ENCODE measurements around the gene NME5. TPM values are rescaled to one million over a fixed set of nuclear protein-coding genes. Genes with fewer than 3 reads are reported as not detected.

Gene NME5
- total and polyA plus RNA-seq, 9 of the 15 experiments (the other 6 are each of a cell fraction or from before 2014, with no cell fraction given), result not detected

GRCh38 chr5:138093036-138093435 is 46.2 kb downstream of the NME5 start:
- in situ Hi-C loops (cut with MboI) (no loop called here), intact Hi-C loops (cut with micrococcal nuclease) (no loop called here)
- no peak for DNase-seq (ENCODE audit: extremely low read depth in 1 of 4, low spot score in 3 of 4)
- H3K27me3 ChIP-seq (ENCODE audit: control insufficient read depth in 2 of 2, insufficient read depth in 2 of 2, low read length in 2 of 2), result peaks cover 33 to 54% of the 10 kb centered on the region in 2 experiments
- no peak for FAIRE-seq
- no peak for ATAC-seq
- TF ChIP-seq TCF7L2 (IDR thresholded peaks at IDR 0.05; ENCODE audit: low read depth, low read length) (no peak), ZNF696 (CRISPR knock-in tag; conservative IDR thresholded peaks at IDR 0.05) (no peak), ZC3H4 (CRISPR knock-in tag; IDR thresholded peaks at IDR 0.05; ENCODE audit: borderline replicate concordance) (no peak), NFE2L1 (tag; IDR thresholded peaks at IDR 0.05; ENCODE audit: borderline replicate concordance, low read depth) (no peak)
- TF ChIP-seq, protein P1, sequence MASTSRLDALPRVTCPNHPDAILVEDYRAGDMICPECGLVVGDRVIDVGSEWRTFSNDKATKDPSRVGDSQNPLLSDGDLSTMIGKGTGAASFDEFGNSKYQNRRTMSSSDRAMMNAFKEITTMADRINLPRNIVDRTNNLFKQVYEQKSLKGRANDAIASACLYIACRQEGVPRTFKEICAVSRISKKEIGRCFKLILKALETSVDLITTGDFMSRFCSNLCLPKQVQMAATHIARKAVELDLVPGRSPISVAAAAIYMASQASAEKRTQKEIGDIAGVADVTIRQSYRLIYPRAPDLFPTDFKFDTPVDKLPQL (IDR thresholded peaks at IDR 0.05; ENCODE audit: extremely low read depth, insufficient read length), result no peak
- BruUV-seq (replicated peaks), result no TSS peak
- H3K4me3 ChIP-seq, result no peak overlapping the region
- no peaks in the 10 kb centered on the region for H3K9me3 ChIP-seq (replicated peaks; ENCODE audit: control insufficient read depth, insufficient read depth, low read depth, low read length)
- H4K20me1 ChIP-seq (replicated peaks; ENCODE audit: control insufficient read depth, insufficient read depth, low read length), result peaks cover 5% of the 10 kb centered on the region; the same call in 1 of the 2 replicates
- no peaks in the 10 kb centered on the region for H3K9me1 ChIP-seq (ENCODE audit: control insufficient read depth, insufficient read depth, low read length)
- no peak overlapping the region for H2AFZ ChIP-seq (ENCODE audit: low read depth, low read length)
- 0% methylated on average over 1 of the region's 1 CpG for WGBS (ENCODE audit: insufficient coverage, low coverage, missing lambda C conversion rate)
- no peaks in the 10 kb centered on the region for H3K79me2 ChIP-seq (ENCODE audit: control insufficient read depth, insufficient read depth, low read length)
- H3K4me1 ChIP-seq (replicated peaks in 1 of 2; ENCODE audit: control insufficient read depth in 2 of 2, insufficient read depth in 2 of 2, low read length in 2 of 2), result no peaks in the 10 kb centered on the region
- H3K27ac ChIP-seq (ENCODE audit: extremely low read depth, low read depth, low read length), result no peak overlapping the region
- no peaks in the 10 kb centered on the region for H3K36me3 ChIP-seq (ENCODE audit: control insufficient read depth, insufficient read depth, low read length)
- ChIA-PET CTCF (ENCODE audit: low intra/inter-chr PET ratio) (no interaction called here), POLR2A (no interaction called here)
- H3K4me2 ChIP-seq (ENCODE audit: insufficient read depth, low read length), result no peak overlapping the region
- no peak overlapping the region for H3K9ac ChIP-seq (ENCODE audit: insufficient read depth in 1 of 2, low read depth in 2 of 2, low read length in 2 of 2)

DNA sequence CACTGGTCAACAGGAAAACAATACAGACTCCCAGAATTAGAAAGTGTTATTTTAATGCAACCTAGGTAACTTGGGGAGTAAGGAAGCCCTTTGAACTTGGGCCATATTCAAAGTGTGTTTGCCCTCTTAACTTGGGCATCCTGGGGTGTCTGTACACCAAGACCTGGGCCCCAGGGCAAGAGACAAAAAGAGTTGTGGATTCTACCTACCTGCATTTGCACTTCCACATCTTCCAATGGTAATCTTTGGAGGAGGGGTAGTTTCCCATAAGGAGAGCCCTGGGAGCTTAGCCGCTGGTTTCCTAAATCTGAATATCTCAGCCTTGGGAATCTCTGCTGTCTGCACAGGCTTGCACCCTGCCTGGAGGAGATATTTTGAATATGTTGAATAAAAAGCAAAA is 46.9 kb downstream of the NME5 start:
- peaks cover 5% of the 10 kb centered on the region; the same call in 1 of the 2 replicates for H4K20me1 ChIP-seq (replicated peaks; ENCODE audit: control insufficient read depth, insufficient read depth, low read length)
- H3K9me1 ChIP-seq (ENCODE audit: control insufficient read depth, insufficient read depth, low read length), result no peaks in the 10 kb centered on the region
- H3K27ac ChIP-seq (ENCODE audit: extremely low read depth, low read depth, low read length), result no peak overlapping the region
- WGBS (ENCODE audit: insufficient coverage, low coverage, missing lambda C conversion rate), result 0% methylated on average over 1 of the region's 1 CpG
- DNase-seq (ENCODE audit: extremely low read depth in 1 of 4, low spot score in 3 of 4) (no peak), FAIRE-seq (no peak), ATAC-seq (no peak)
- no TSS peak for BruUV-seq (replicated peaks)
- TF ChIP-seq SMARCA4 (IDR thresholded peaks at IDR 0.05), result no peak
- no peak for TF ChIP-seq RNF219 (CRISPR knock-in tag; IDR thresholded peaks at IDR 0.05)
- TF ChIP-seq RFX5 (IDR thresholded peaks at IDR 0.05; ENCODE audit: low read depth, low read length), result no peak
- TF ChIP-seq SPI1 (IDR thresholded peaks at IDR 0.05; ENCODE audit: borderline replicate concordance, low read depth, low read length), result no peak
- intact Hi-C loops (cut with micrococcal nuclease), result no loop called here
- no peaks in the 10 kb centered on the region for H3K4me1 ChIP-seq (replicated peaks in 1 of 2; ENCODE audit: control insufficient read depth in 2 of 2, insufficient read depth in 2 of 2, low read length in 2 of 2)
- ChIA-PET CTCF (ENCODE audit: low intra/inter-chr PET ratio) (no interaction called here), POLR2A (no interaction called here)
- no peaks in the 10 kb centered on the region for H3K79me2 ChIP-seq (ENCODE audit: control insufficient read depth, insufficient read depth, low read length)
- H3K27me3 ChIP-seq (ENCODE audit: control insufficient read depth in 2 of 2, insufficient read depth in 2 of 2, low read length in 2 of 2), result peaks cover 36 to 48% of the 10 kb centered on the region in 2 experiments
- no peaks in the 10 kb centered on the region for H3K36me3 ChIP-seq (ENCODE audit: control insufficient read depth, insufficient read depth, low read length)
- no peak overlapping the region for H3K4me2 ChIP-seq (ENCODE audit: insufficient read depth, low read length)
- H3K9ac ChIP-seq (ENCODE audit: insufficient read depth in 1 of 2, low read depth in 2 of 2, low read length in 2 of 2), result no peak overlapping the region
- in situ Hi-C loops (cut with MboI), result no loop called here
- no peak overlapping the region for H3K4me3 ChIP-seq
- H3K9me3 ChIP-seq (replicated peaks; ENCODE audit: control insufficient read depth, insufficient read depth, low read depth, low read length), result no peaks in the 10 kb centered on the region
- H2AFZ ChIP-seq (ENCODE audit: low read depth, low read length), result no peak overlapping the region
